OCI-LY1 (cell line): ENCODE data around the gene FGF23.

Experiments
- EZH2 ChIP-seq: fragments of 200-600 bp; sonication (generic), shearing (Covaris generic); IDR thresholded peaks from 2 replicates; pipeline ENCODE4 v1.8.0; 2017; ENCODE audit warnings: borderline replicate concordance, mixed run types, mild to moderate bottlenecking, antibody characterized with exemption, low read length, moderate library complexity, mixed read lengths
- TF ChIP-seq, protein P1 (sequence below): fragments of 200-600 bp; sonication (generic), shearing (Covaris generic); IDR thresholded peaks from 2 replicates; pipeline ENCODE4 v1.5.1; 2017; ENCODE audit warnings: mild to moderate bottlenecking, antibody characterized with exemption, low read length, moderate library complexity, mixed read lengths

DNA sequence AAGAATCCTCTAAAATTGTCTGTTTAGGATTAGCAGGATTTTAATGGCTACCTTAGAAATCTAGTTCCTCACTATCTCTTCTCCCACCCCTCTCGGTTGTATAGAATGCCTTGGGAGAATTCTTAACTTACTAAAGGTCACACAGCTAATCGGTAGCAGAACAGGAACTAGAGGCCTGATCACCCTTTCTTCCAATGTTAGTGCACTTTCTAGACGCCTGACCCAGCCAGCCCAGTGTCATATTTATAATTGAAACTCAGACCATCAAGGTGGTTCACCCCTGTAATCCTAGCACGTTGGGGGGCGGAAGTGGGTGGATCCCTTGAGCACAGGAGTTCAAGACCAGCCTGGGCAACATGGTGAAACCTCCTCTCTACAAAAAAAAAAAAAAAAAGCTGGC, 56.8 kb downstream of the FGF23 start:
- TF ChIP-seq, protein P1, sequence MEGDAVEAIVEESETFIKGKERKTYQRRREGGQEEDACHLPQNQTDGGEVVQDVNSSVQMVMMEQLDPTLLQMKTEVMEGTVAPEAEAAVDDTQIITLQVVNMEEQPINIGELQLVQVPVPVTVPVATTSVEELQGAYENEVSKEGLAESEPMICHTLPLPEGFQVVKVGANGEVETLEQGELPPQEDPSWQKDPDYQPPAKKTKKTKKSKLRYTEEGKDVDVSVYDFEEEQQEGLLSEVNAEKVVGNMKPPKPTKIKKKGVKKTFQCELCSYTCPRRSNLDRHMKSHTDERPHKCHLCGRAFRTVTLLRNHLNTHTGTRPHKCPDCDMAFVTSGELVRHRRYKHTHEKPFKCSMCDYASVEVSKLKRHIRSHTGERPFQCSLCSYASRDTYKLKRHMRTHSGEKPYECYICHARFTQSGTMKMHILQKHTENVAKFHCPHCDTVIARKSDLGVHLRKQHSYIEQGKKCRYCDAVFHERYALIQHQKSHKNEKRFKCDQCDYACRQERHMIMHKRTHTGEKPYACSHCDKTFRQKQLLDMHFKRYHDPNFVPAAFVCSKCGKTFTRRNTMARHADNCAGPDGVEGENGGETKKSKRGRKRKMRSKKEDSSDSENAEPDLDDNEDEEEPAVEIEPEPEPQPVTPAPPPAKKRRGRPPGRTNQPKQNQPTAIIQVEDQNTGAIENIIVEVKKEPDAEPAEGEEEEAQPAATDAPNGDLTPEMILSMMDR = no peak
- no peak for TF ChIP-seq EZH2
